Fibroblast of pulmonary artery (primary cell): Measurements from ENCODE around the gene OMA1.
A peak's percentile ranks its signal among the peaks of the same experiment; 100 is the strongest.

ENCODE experiments used
- DNase-seq: peaks from one replicate; pipeline ENCODE4 v3.0.0-alpha.2; 2010; ENCODE audit warnings: low read depth
- H3K4me3 ChIP-seq: replicated peaks from 2 replicates; pipeline ENCODE4 v1.5.1; 2011; ENCODE audit warnings: low read depth, mild to moderate bottlenecking, control low read depth, low read length, moderate library complexity
- TF ChIP-seq, protein P1 (sequence below): IDR thresholded peaks from 2 replicates; pipeline ENCODE4 v1.5.1; 2011; ENCODE audit warnings: mild to moderate bottlenecking, control low read depth, low read length, inconsistent platforms; ENCODE audit errors: missing control alignments

Gene OMA1

DNA sequence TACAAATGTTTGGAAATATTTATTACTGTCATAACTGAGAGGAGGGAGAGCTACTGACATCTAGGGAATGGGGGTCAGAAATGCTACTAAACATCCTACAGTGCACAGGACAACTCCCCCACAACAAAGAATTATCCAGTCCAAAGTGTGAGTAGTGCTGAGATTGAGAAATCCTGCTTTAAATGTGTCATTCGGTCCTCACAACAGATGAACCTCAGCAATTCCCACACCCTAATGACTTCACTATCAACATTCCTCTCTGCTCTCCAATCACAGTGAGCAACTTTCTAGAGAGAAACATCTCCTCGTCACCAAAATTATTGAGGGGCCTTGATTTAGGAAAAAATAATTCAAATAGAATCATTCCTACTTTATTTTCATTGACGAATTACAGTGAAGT is 18.0 kb downstream of the OMA1 start:
- DNase-seq, result peak; percentile 92
- TF ChIP-seq, protein P1, sequence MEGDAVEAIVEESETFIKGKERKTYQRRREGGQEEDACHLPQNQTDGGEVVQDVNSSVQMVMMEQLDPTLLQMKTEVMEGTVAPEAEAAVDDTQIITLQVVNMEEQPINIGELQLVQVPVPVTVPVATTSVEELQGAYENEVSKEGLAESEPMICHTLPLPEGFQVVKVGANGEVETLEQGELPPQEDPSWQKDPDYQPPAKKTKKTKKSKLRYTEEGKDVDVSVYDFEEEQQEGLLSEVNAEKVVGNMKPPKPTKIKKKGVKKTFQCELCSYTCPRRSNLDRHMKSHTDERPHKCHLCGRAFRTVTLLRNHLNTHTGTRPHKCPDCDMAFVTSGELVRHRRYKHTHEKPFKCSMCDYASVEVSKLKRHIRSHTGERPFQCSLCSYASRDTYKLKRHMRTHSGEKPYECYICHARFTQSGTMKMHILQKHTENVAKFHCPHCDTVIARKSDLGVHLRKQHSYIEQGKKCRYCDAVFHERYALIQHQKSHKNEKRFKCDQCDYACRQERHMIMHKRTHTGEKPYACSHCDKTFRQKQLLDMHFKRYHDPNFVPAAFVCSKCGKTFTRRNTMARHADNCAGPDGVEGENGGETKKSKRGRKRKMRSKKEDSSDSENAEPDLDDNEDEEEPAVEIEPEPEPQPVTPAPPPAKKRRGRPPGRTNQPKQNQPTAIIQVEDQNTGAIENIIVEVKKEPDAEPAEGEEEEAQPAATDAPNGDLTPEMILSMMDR, result no peak
- H3K4me3 ChIP-seq, result no peak overlapping the region

DNA sequence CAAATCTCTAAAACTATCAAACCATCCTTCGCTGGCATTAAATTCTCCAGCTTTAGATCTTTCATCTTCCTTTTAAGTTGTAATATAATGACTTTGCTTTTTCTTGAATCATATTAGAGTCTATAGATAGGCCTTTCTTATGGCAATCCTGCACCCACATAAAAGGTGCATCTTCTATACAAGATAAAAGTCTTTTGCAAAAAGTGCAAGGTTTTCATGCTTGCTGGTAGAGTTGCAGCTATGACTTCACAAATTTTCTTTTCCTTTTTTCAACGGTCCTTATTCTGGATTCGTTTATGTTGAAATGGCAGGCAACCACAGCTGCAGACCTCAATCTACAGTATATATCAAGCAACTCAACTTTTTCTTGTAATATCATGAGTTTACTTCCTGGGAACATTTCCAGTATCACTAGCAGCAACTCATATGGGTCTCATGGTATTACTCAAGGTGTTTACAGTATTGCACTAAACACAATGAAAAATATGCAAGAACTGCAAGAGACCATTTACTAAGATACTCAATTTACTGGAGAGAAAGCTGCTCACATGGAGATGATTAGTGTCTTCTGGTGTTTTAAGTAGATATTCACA is 22.1 kb downstream of the OMA1 start:
- peak; percentile 61 for DNase-seq
- TF ChIP-seq, protein P1, result no peak

DNA sequence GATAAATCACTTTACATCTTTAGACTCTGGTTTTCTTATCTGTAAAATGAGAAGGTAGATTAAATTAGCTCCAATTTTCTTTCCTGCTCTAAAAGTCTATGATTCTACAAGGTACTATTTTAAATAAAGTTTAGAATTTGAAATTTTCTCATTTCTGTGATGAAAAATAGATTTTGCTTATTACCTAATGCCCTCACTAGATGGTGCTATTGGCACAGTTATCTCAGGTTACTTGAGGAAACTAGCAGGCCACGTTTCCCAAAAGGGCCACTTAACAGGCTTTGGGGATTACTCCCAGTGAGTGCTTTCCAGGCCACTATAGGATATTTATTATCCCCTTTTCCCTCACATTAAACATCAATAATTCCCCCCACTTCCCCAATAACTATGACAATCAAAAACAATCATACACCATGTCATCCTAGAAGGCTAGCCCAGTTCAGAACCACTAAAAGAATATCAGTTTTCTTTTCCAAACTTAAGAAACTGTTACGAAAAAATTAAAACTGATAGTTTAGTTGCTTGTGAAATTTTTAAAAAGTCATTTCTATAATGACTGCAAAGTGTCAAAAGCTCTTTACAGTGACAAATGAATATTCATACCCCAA is 30.6 kb downstream of the OMA1 start:
- H3K4me3 ChIP-seq, result no peak overlapping the region
- DNase-seq, result peak; percentile 91
- TF ChIP-seq, protein P1, result peak; percentile 65

More for the DNA sequence above, 22.1 kb downstream of the OMA1 start:
- no peak overlapping the region for H3K4me3 ChIP-seq

DNA sequence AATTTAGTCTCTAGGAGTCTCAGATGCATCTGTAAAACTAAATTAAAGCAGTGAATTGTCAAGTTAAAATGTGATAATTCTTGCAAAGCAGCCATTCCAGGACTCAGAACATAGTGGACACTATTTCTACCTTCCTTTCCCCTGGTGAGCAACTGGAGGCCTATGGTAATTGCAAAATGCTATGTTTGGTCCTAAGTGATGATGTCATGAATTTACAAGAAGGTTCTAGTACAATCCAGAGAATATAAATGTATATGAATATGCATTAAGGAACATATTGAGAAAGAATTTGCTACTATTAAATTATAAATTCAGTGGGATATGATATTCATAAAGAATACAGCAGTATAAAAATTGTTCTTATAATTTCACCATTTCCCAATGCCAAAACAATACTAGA is 32.6 kb downstream of the OMA1 start:
- no peak overlapping the region for H3K4me3 ChIP-seq
- TF ChIP-seq, protein P1, result no peak
- DNase-seq, result no peak

DNA sequence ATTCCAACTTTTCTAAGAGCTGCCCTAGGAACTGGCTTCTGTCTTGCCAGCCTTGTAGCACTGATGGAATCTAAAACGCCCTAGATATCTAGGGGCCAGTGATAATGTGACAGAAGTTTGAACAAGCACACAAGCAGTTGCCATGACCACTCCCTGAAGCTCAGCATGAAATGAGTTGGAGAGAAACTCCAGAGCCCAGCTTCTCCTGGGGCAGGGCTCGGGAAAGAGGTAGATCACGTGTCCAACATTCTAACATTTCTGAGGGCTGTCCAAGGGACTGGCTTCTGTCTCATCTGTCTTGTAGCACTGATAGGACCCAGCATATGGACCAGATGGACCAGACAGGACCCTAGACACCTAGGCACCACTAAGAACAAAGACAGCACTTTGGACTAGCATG is 37.9 kb downstream of the OMA1 start:
- DNase-seq, result no peak
- no peak overlapping the region for H3K4me3 ChIP-seq
- TF ChIP-seq, protein P1, result no peak

DNA sequence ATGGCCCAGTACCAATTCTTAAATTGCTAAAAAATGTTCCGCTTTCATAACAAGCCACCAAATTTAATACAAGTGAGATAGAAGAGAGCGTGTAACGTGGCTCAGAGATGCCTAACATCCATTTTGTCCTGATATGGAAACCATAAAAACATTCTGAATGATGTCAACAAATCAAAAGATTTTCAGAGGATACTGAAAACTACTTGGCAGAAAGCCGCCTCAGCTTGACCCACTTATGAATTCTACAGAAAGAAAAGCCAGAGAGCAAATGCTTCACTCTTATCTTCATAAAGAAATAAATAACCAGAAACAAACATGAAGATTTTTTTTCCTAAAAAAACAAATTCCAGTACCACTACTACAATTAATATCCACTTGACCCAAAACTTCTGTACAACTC is 41.2 kb downstream of the OMA1 start:
- no peak for DNase-seq
- TF ChIP-seq, protein P1, result no peak
- H3K4me3 ChIP-seq, result no peak overlapping the region

DNA sequence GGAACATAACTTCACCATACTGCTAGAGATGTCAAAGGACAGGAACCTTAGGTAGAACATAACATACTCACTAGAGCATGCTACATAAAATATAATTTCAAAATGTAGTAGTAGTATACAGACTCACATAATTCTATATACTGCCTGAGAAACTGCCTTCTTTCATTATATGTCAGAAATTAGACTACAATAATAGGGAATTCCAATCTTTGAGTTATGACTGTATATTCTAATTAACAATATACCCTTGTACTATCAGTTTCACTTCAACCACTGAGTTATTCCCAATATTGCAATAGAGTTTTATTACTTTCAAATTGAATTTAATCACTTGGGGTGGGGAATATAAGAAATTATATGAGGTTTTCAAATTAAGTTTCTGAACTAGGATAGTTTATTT is 44.0 kb downstream of the OMA1 start:
- DNase-seq, result no peak
- no peak overlapping the region for H3K4me3 ChIP-seq
- TF ChIP-seq, protein P1, result no peak
